Activated CD4-positive, alpha-beta T cell treated with anti-CD3 and anti-CD28 coated beads, Interleukin-2, amount 10 ng/mL, durations not matched to agents 7 days and 5 days (primary cell): ENCODE results near the gene TASOR2. TPM values are rescaled to one million over a fixed set of nuclear protein-coding genes. Genes with fewer than 3 reads are reported as not detected.
A peak's percentile ranks its signal among the peaks of the same experiment; 100 is the strongest.

Source experiments
- CTCF ChIA-PET: fragments of 350-600 bp; sonication (Branson Sonifier 250); formaldehyde crosslinking; loops from one replicate; lab custom pipeline; 2021; ENCODE audit warnings: antibody characterized with exemption; lab: Charles Lee
- POLR2A ChIA-PET: fragments of 350-600 bp; sonication (Branson Sonifier 250); formaldehyde crosslinking; loops from one replicate; lab custom pipeline; 2021; ENCODE audit warnings: antibody characterized with exemption; lab: Charles Lee
- DNase-seq: peaks from one replicate; pipeline ENCODE4 v3.0.0-alpha.2; 2020
- H3K27ac Mint-ChIP-seq: one replicate; pipeline ENCODE4 v1.8.0; 2021; ENCODE audit warnings: mild to moderate bottlenecking, moderate library complexity, mixed read lengths
- H3K27me3 Mint-ChIP-seq: one replicate; pipeline ENCODE4 v1.8.0; 2021; ENCODE audit warnings: mixed read lengths
- H3K36me3 Mint-ChIP-seq: one replicate; pipeline ENCODE4 v1.8.0; 2021; ENCODE audit warnings: low read depth, mixed read lengths
- H3K4me1 Mint-ChIP-seq: one replicate; pipeline ENCODE4 v1.8.0; 2021; ENCODE audit warnings: mixed read lengths
- H3K4me3 Mint-ChIP-seq: one replicate; pipeline ENCODE4 v1.8.0; 2021; ENCODE audit warnings: mild to moderate bottlenecking, moderate library complexity, mixed read lengths
- H3K9me3 Mint-ChIP-seq: one replicate; pipeline ENCODE4 v1.8.0; 2021; ENCODE audit warnings: mixed read lengths
- total RNA-seq, 2 experiments: library from RNA; stranded (reverse); gene quantifications; one replicate each; pipeline ENCODE4 v1.2.3, GENCODE V29; 2021

TASOR2 gene
- total RNA-seq, 2 experiments from 2014 or later, result 45.7 to 49.4 TPM

GRCh38 chr10:5647507-5648240, 37.0 kb upstream of the TASOR2 start:
- no peak overlapping the region for H3K4me3 Mint-ChIP-seq
- H3K4me1 Mint-ChIP-seq, result peaks cover 2% of the 10 kb centered on the region
- no peaks in the 10 kb centered on the region for H3K9me3 Mint-ChIP-seq
- ChIA-PET POLR2A (no interaction called here), CTCF (interaction anchor here (0.6 to 1.3 kb wide), 2 partner anchors 18 to 22 kb away, joined by 3 to 4 read pairs; no protein-coding TSS in a partner anchor)
- H3K27ac Mint-ChIP-seq, result no peak overlapping the region
- H3K36me3 Mint-ChIP-seq, result peaks cover 3% of the 10 kb centered on the region
- DNase-seq, result no peak
- H3K27me3 Mint-ChIP-seq, result no peaks in the 10 kb centered on the region

DNA sequence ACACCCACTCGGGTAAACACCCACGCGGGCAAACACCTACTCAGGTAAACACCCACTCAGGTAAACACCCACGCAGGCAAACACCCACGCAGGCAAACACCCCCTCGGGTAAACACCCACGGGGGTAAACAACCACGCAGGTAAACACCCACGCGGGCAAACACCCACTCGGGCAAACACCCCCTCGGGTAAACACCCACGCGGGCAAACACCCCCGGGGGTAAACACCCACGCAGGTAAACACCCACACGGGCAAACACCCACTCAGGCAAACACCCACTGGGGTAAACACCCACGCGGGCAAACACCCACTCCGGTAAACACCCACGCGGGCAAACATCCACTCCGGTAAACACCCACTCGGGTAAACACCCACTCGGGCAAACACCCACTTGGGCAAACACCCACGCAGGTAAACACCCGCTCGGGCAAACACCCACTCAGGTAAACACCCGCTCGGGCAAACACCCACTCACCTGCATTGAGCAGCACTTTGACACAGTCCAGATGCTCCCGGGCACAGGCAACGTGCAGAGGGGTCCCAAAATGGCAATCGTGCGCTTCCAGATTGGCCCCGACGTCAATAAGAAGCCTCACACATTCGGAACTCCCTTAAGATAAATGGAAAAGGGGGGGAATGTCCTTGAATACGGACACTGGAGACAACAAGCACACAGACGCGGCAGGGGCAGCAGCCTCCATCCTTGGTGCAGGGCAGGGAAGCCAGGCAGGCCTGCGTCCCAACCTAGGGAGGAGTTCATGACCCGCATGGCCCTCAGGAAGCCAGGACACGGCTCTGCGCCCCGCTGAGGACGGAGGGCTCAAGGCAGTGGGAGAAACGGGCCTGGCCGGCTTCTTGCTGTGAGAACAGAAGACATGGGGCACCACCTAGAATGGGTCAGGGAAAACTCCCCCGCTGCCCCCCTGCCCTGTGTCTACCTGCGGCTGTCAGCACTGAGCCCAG, 35.9 kb upstream of the TASOR2 start:
- CTCF ChIA-PET, result no interaction called here
- no peak overlapping the region for H3K27ac Mint-ChIP-seq
- peaks cover 2% of the 10 kb centered on the region for H3K4me1 Mint-ChIP-seq
- POLR2A ChIA-PET, result no interaction called here
- no peaks in the 10 kb centered on the region for H3K9me3 Mint-ChIP-seq
- peaks cover 3% of the 10 kb centered on the region for H3K36me3 Mint-ChIP-seq
- no peak for DNase-seq
- H3K27me3 Mint-ChIP-seq, result no peaks in the 10 kb centered on the region
- no peak overlapping the region for H3K4me3 Mint-ChIP-seq

GRCh38 chr10:5649746-5650145, 34.9 kb upstream of the TASOR2 start:
- Mint-ChIP-seq H3K4me3 (no peak overlapping the region), H3K27ac (no peak overlapping the region), H3K4me1 (peaks cover 7% of the 10 kb centered on the region), H3K27me3 (no peaks in the 10 kb centered on the region), H3K36me3 (peaks cover 3% of the 10 kb centered on the region), H3K9me3 (no peaks in the 10 kb centered on the region)
- CTCF ChIA-PET, result interaction anchor here (0.9 kb wide), 1 partner anchor 20 kb away, joined by 4 read pairs; no protein-coding TSS in a partner anchor
- no peak for DNase-seq
- POLR2A ChIA-PET, result no interaction called here

DNA sequence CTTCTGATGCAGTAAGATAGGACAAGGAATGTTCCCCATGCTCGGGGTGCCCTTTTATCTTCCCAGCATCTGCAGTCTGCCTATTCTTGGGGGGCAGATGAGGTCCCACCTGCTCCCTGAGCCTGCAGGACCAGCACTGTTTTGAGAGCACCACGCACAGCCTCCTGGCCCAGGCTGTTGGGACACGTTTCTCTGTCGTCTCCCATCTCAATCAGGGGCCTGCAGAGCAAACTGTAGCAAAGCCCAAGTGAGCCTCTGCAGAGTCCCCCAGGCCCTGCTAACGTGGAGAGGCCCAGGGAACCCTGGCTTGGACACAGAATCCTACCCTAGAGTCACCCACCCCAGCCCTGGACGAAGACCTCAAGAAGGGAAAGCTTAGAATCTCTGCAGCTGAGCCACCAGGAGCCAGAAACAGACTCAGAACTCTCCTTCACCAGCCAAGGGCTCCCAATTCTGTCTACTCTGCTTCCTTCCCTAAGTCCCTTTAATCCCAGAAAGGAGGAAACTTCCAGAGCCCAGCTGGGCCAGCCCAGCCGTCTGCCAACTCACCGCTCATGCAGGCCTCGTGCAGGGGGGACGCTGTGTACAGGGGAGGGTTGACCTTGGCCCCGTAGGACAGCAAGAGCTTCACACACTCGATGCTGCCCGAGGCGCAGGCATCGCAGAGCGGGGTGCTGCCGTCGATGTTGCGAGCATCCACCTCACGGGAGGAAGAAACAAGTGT, 33.8 kb upstream of the TASOR2 start:
- Mint-ChIP-seq H3K9me3 (no peaks in the 10 kb centered on the region), H3K27ac (no peak overlapping the region), H3K4me3 (no peak overlapping the region), H3K4me1 (peaks cover 18% of the 10 kb centered on the region), H3K36me3 (peaks cover 3% of the 10 kb centered on the region), H3K27me3 (no peaks in the 10 kb centered on the region)
- ChIA-PET CTCF (interaction anchor here (0.9 to 1.0 kb wide), 2 partner anchors 10 to 21 kb away, joined by 3 to 4 read pairs; no protein-coding TSS in a partner anchor), POLR2A (no interaction called here)
- DNase-seq, result no peak

DNA sequence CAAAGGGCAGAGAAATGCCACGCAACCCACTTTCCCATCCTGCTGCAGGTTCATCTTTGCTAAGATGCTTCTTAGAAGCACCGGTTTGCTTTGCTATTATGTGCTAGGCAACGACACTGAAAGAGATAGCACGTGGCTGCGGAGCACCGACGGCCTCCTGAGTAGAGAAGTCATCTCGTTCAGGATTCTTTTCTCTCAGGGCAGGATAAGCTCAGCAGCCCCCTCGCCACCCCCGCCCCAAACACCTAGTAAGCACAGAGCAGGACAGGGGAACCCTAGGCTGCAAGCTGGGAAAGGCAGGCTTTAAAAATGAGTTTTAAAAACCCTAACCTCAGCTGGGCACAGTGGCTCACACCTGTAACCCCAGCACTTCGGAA, 33.3 kb upstream of the TASOR2 start:
- ChIA-PET CTCF (interaction anchor here (1.0 to 1.8 kb wide), 2 partner anchors 10 to 29 kb away, joined by 3 to 6 read pairs; no protein-coding TSS in a partner anchor), POLR2A (no interaction called here)
- H3K9me3 Mint-ChIP-seq, result no peaks in the 10 kb centered on the region
- no peak overlapping the region for H3K27ac Mint-ChIP-seq
- peaks cover 3% of the 10 kb centered on the region for H3K36me3 Mint-ChIP-seq
- no peak for DNase-seq
- no peak overlapping the region for H3K4me3 Mint-ChIP-seq
- peaks cover 21% of the 10 kb centered on the region for H3K4me1 Mint-ChIP-seq
- H3K27me3 Mint-ChIP-seq, result no peaks in the 10 kb centered on the region

DNA sequence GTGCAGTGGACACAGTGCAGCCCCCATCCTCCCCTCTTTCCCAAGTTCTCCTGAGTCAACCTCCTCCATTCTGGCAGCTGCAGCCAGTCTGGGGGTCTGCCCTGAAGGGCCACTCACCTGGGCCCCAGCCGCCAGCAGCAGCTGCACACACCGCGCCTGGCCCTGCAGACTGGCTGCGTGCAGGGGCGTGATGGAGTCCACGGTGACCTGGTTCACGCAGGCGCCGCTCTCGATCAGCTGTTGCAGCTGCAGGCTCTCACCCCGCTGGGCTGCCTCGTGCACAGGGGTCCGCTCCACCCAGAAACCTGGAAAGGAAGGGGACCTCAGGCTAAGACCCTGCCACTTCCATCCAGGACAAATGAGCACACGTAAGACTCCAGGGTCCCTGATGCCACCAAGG, 31.9 kb upstream of the TASOR2 start:
- peaks cover 3% of the 10 kb centered on the region for H3K36me3 Mint-ChIP-seq
- no peak overlapping the region for H3K27ac Mint-ChIP-seq
- DNase-seq, result no peak
- H3K9me3 Mint-ChIP-seq, result no peaks in the 10 kb centered on the region
- peaks cover 34% of the 10 kb centered on the region for H3K4me1 Mint-ChIP-seq
- ChIA-PET POLR2A (no interaction called here), CTCF (interaction anchor here (1.1 to 1.8 kb wide), 3 partner anchors 9 to 837 kb away, joined by 3 to 6 read pairs (median 4); no protein-coding TSS in a partner anchor)
- no peaks in the 10 kb centered on the region for H3K27me3 Mint-ChIP-seq
- no peak overlapping the region for H3K4me3 Mint-ChIP-seq

DNA sequence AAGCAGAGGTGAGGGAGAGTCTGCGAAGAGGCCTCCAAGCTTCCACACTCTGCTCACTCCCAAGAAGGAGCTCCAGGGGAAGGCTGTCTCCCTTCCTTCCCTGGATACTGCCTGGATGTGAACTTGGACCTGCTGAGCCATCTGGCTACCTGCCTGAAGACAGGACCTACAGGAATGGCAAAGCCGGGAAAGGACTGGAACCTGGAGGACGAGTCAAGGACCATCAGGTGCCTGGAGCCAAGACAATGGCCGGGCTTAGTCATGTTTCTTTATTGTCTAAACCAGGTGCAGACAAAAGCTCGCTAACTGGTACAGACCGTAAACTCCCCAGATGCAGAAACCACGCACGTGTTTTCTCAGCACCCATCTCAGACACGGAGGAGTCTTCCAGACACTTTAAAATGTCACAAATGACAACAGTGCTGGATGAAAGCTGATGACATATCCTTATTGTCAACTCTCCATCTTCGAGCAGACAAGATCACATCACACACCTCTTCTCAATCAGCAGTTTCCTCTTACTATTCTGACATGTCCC, 30.4 kb upstream of the TASOR2 start:
- ChIA-PET CTCF (interaction anchor here (0.7 to 1.4 kb wide), 3 partner anchors 10 to 24 kb away, joined by 3 to 5 read pairs (median 4); no protein-coding TSS in a partner anchor), POLR2A (no interaction called here)
- Mint-ChIP-seq H3K27me3 (no peaks in the 10 kb centered on the region), H3K27ac (no peak overlapping the region), H3K4me1 (peaks cover 35% of the 10 kb centered on the region), H3K36me3 (no peaks in the 10 kb centered on the region), H3K9me3 (no peaks in the 10 kb centered on the region), H3K4me3 (no peak overlapping the region)
- no peak for DNase-seq

GRCh38 chr10:5655121-5655520, 29.5 kb upstream of the TASOR2 start:
- Mint-ChIP-seq H3K27me3 (no peaks in the 10 kb centered on the region), H3K27ac (peak overlapping the region; percentile 79), H3K9me3 (no peaks in the 10 kb centered on the region), H3K4me3 (no peak overlapping the region), H3K4me1 (peaks cover 44% of the 10 kb centered on the region), H3K36me3 (no peaks in the 10 kb centered on the region)
- POLR2A ChIA-PET, result no interaction called here
- DNase-seq, result no peak
- CTCF ChIA-PET, result interaction anchor here (1.4 kb wide), 2 partner anchors 9 to 25 kb away, joined by 3 to 5 read pairs; no protein-coding TSS in a partner anchor

GRCh38 chr10:5656737-5657579, 27.7 kb upstream of the TASOR2 start:
- peaks cover 48% of the 10 kb centered on the region for H3K4me1 Mint-ChIP-seq
- ChIA-PET POLR2A (no interaction called here), CTCF (interaction anchor here (0.7 kb wide), 1 partner anchor 60 kb away, joined by 6 read pairs; no protein-coding TSS in a partner anchor)
- DNase-seq, result no peak
- H3K36me3 Mint-ChIP-seq, result no peaks in the 10 kb centered on the region
- no peaks in the 10 kb centered on the region for H3K9me3 Mint-ChIP-seq
- no peak overlapping the region for H3K4me3 Mint-ChIP-seq
- no peaks in the 10 kb centered on the region for H3K27me3 Mint-ChIP-seq
- H3K27ac Mint-ChIP-seq, result peak overlapping the region; percentile 70

DNA sequence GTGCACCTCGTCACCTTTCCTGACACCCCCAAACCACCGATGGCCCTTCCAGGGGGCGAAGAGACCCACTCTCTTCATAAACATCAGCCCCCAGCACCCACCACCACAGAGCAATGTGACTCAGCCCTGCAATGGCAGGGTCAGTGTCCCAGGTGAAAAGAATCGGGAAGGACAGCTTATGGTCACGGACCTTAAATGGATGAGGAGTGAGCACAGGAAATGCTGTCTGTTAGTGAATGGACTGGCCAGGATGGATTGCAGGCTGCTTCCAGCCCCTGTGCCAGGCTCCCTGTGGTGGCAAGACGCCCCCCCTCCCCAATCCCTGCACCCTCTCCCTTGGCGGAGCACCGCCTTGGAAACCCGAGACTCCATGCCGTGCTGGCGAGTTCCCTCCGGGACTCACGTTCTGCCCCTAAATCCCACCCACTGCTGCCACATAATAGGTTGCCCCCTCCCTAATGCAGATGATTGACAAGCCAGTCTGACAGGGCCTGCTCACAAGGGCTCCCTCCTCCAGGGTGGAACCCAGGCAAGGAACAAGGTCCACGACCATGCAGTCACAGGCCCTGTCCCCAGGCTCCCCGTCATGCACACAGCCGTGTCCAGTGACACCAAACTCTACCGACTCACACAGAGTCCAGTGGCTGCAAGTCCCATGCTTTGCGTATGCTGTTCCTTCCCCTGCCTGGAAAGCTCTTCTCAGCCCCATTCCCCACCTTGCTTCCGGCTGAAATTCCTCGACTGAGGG, 25.6 kb upstream of the TASOR2 start:
- H3K4me1 Mint-ChIP-seq, result peaks cover 47% of the 10 kb centered on the region
- ChIA-PET POLR2A (no interaction called here), CTCF (no interaction called here)

More for the DNA sequence above, 25.6 kb upstream of the TASOR2 start:
- no peak overlapping the region for H3K4me3 Mint-ChIP-seq
- no peak for DNase-seq
- H3K9me3 Mint-ChIP-seq, result no peaks in the 10 kb centered on the region
- H3K27me3 Mint-ChIP-seq, result peaks cover 3% of the 10 kb centered on the region
- no peak overlapping the region for H3K27ac Mint-ChIP-seq
- H3K36me3 Mint-ChIP-seq, result no peaks in the 10 kb centered on the region
